ENCODE data around the gene PIWIL4.

DNA sequence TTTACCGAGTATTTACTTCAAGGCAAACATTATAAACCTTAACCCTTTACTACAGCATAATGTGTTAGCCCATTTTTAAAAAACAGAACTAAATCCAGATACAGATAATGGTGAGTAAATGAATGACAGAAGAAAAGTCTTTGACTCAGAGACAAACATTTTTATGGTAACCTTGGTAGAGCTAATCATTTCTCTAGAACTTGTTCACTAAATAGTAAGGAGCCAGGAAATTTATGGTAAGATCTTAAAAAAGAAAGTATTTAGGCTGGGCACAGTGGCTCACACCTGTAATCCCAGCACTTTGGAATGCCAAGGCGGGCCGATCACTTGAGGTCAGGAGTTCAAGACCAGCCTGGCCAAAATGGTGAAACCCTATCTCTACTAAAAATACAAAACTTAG, 35.0 kb upstream of the PIWIL4 start:
- TF ChIP-seq, protein P1, sequence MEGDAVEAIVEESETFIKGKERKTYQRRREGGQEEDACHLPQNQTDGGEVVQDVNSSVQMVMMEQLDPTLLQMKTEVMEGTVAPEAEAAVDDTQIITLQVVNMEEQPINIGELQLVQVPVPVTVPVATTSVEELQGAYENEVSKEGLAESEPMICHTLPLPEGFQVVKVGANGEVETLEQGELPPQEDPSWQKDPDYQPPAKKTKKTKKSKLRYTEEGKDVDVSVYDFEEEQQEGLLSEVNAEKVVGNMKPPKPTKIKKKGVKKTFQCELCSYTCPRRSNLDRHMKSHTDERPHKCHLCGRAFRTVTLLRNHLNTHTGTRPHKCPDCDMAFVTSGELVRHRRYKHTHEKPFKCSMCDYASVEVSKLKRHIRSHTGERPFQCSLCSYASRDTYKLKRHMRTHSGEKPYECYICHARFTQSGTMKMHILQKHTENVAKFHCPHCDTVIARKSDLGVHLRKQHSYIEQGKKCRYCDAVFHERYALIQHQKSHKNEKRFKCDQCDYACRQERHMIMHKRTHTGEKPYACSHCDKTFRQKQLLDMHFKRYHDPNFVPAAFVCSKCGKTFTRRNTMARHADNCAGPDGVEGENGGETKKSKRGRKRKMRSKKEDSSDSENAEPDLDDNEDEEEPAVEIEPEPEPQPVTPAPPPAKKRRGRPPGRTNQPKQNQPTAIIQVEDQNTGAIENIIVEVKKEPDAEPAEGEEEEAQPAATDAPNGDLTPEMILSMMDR (IDR thresholded peaks at IDR 0.05) = no peak
- TF ChIP-seq POLR2AphosphoS5 (IDR thresholded peaks at IDR 0.05) (no peak), POLR2A (IDR thresholded peaks at IDR 0.05) (no peak)
